Central memory CD8-positive, alpha-beta T cell (primary cell): ENCODE results near the gene FOXN4.
A peak's percentile ranks its signal among the peaks of the same experiment; 100 is the strongest.
"Not testable (repeated sequence)": the region's sequence is repeated elsewhere in the genome, so short reads cannot be mapped to it uniquely, and the experiment has no call there.

Experiments
- ATAC-seq: fragments of 150-1000 bp; cut with Tn5 transposase; replicated peaks from 2 replicates; pipeline ENCODE4 v1.10.0; 2022; ENCODE audit warnings: mild to moderate bottlenecking, moderate FRiP score, moderate number of reproducible peaks; ENCODE audit not compliant: poor library complexity, severe bottlenecking; ENCODE audit errors: extremely low read depth
- DNase-seq, 2 donors: peaks; one replicate each; pipeline ENCODE4 v3.0.0; 2021; ENCODE audit warnings: low spot score in 2 of 2
- H3K27ac Mint-ChIP-seq: one replicate; pipeline ENCODE4 v1.8.0; 2022; ENCODE audit warnings: low read depth, mild to moderate bottlenecking, moderate library complexity, mixed read lengths
- H3K27me3 Mint-ChIP-seq: one replicate; pipeline ENCODE4 v1.8.0; 2022; ENCODE audit warnings: mixed read lengths
- H3K36me3 Mint-ChIP-seq: one replicate; pipeline ENCODE4 v1.8.0; 2022; ENCODE audit warnings: mild to moderate bottlenecking, moderate library complexity, mixed read lengths; ENCODE audit not compliant: insufficient read depth
- H3K4me1 Mint-ChIP-seq: one replicate; pipeline ENCODE4 v1.8.0; 2022; ENCODE audit warnings: mixed read lengths
- H3K4me3 Mint-ChIP-seq: one replicate; pipeline ENCODE4 v1.8.0; 2022; ENCODE audit warnings: mild to moderate bottlenecking, moderate library complexity, mixed read lengths
- H3K9me3 Mint-ChIP-seq: one replicate; pipeline ENCODE4 v1.8.0; 2022; ENCODE audit warnings: mixed read lengths

The FOXN4 gene

DNA sequence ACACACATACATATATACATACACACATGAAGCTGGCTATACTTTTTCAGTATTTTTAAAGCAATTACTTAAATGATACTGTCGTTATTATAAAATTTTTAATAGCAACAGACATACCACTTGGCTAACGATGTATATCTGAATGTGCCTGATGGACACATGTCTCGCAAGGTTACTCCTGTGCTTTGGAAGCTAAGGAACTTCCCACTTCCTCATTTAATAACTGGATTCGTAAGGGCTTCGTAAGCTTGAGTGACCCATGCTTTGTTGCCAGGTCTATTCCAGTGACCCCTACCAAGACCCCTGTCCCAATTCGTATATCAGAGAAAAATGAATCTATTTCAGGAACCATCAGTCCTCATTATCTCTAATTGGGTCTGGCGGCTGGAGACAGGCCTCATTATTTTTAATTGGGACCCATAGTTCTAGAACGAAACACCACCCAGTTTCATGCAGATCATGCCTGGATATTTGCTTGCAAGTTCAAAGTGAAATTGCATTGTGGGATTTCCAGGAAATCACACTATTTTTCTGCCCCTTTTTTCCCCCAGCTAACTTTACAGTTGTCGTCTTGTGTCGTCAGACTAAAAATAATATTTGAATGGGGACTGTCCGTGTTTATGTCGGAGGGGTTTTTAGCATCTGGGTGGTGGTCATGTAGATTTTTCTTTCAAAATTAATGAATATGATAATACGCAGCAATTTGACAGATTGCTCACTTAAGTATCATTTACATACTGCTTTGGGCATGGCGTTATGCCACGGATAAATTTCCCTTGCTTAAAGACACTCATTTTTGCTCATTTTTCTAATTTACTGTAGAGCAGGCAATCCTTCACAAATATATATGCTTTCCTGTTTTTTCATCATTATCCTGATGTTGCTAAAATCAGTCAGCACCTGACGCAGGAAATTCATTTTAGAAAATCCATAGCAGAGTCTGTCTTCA, 21.5 kb upstream of the FOXN4 start:
- peaks cover 20% of the 10 kb centered on the region for H3K27me3 Mint-ChIP-seq
- ATAC-seq (no peak), DNase-seq (no peak)
- H3K27ac Mint-ChIP-seq = no peak overlapping the region
- no peaks in the 10 kb centered on the region for H3K4me1 Mint-ChIP-seq
- no peak overlapping the region for H3K4me3 Mint-ChIP-seq
- no peaks in the 10 kb centered on the region for H3K9me3 Mint-ChIP-seq
- no peaks in the 10 kb centered on the region for H3K36me3 Mint-ChIP-seq

DNA sequence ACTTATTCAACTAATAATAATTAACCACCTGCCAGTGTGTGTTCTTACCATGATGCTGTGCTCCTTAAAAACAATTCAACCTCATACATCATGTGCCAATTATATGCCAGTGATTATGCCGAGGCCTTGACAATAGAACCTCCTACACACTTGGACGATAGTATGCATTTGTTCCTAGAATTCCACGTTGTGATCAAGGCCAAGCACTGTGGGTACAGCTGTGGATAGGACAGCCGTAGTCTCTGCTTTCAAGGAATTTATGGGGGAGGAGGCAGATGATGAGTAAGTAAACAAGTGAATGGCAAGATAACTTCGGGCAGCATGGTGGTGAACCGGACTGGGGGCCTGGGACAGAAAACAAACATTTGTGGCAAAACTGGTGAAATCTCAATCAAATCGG, 20.6 kb upstream of the FOXN4 start:
- ATAC-seq = no peak
- Mint-ChIP-seq H3K4me3 (no peak overlapping the region), H3K27me3 (peaks cover 11% of the 10 kb centered on the region), H3K36me3 (no peaks in the 10 kb centered on the region), H3K9me3 (no peaks in the 10 kb centered on the region), H3K27ac (no peak overlapping the region), H3K4me1 (no peaks in the 10 kb centered on the region)
- no peak for DNase-seq

DNA sequence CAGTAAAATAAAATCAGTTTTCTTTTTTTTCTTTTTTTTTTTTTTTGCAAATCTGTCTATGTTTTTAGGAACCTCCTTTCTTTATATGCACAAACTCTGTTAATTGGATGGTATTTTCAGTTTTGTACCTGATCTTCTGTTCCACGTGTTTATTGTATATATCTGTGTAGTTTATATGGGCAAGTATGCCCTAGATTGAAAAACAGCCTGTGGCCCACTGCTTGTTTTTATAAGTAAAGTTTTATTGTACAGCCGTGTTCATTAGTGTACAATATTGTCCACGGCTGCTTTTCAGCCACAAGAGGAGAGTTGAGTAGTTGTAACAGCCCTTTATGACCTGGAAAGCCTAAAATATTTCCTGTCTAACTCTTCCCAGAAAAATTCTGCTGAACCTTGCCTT, 19.9 kb upstream of the FOXN4 start:
- H3K27me3 Mint-ChIP-seq = peaks cover 10% of the 10 kb centered on the region
- ATAC-seq = no peak
- H3K36me3 Mint-ChIP-seq = no peaks in the 10 kb centered on the region
- H3K4me3 Mint-ChIP-seq = no peak overlapping the region
- no peak for DNase-seq
- no peaks in the 10 kb centered on the region for H3K4me1 Mint-ChIP-seq
- no peak overlapping the region for H3K27ac Mint-ChIP-seq
- no peaks in the 10 kb centered on the region for H3K9me3 Mint-ChIP-seq

DNA sequence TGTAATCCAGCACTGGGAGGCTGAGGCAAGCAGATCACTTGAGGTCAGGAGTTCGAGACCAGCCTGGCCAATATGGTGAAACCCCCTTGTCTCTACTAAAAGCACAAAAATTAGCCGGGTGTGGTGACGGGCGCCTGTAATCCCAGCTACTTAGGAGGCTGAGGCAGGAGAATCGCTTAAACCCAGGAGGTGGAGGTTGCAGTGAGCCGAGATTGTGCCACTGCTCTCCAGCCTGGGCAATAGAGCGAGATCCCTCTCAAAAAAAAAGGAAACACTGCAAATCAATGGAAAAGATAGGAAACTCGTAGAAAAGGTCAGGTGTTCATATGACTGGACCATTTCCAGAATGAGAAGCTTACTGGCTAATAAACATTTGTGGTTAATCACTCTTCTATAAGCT, 12.2 kb upstream of the FOXN4 start:
- H3K9me3 Mint-ChIP-seq, DNase-seq, H3K36me3 Mint-ChIP-seq, ATAC-seq, H3K4me1 Mint-ChIP-seq, H3K27ac Mint-ChIP-seq, H3K4me3 Mint-ChIP-seq: not testable (repeated sequence)
- H3K27me3 Mint-ChIP-seq = peaks cover 34% of the 10 kb centered on the region

DNA sequence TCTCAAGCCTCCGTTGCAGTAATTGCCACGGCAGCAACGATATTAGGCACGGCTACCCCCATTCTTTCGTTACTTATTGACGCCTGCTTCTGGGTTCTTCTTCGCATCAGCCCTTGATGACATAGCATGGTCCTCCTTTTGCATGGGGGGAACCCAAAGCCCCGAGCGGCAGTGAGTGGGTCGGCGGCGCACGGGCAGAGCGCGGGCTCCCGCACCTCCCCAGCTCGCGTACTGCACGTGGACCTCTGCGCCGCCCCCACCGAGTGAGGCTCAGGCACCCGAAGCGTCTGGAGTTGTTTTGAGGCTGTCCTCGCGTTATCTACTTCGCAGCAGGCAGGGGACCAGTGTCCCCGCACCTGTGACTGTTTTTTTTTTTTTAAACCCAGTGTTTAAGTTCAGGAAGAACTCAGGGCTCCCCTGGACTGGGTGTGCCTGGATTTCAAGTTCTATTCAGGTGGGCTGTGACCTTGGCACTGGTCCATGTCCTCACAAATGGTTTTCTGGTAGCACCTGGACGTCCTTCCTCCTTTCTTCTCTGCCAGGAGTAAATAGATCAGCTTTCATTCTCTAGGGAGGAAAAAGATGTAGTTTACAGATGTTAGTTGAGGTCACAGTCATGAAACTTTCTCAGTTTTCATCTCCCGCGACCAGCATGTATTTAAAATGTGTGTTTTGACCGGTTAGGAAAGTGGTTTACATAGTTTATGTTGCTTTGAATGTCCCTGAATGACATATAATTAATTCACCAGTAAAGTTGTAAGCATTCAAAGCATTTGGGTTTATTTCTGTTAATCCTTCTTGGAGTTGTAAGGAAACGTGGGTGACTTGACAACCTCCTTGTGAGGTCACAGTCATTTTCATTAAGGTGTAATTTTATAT, 1.4 kb upstream of the FOXN4 start:
- Mint-ChIP-seq H3K27ac (no peak overlapping the region), H3K4me1 (peaks cover 7% of the 10 kb centered on the region), H3K36me3 (no peaks in the 10 kb centered on the region), H3K9me3 (no peaks in the 10 kb centered on the region), H3K4me3 (peak overlapping the region; percentile 82), H3K27me3 (peaks cover 95% of the 10 kb centered on the region)
- peak; percentile 10 for ATAC-seq
- DNase-seq = no peak

DNA sequence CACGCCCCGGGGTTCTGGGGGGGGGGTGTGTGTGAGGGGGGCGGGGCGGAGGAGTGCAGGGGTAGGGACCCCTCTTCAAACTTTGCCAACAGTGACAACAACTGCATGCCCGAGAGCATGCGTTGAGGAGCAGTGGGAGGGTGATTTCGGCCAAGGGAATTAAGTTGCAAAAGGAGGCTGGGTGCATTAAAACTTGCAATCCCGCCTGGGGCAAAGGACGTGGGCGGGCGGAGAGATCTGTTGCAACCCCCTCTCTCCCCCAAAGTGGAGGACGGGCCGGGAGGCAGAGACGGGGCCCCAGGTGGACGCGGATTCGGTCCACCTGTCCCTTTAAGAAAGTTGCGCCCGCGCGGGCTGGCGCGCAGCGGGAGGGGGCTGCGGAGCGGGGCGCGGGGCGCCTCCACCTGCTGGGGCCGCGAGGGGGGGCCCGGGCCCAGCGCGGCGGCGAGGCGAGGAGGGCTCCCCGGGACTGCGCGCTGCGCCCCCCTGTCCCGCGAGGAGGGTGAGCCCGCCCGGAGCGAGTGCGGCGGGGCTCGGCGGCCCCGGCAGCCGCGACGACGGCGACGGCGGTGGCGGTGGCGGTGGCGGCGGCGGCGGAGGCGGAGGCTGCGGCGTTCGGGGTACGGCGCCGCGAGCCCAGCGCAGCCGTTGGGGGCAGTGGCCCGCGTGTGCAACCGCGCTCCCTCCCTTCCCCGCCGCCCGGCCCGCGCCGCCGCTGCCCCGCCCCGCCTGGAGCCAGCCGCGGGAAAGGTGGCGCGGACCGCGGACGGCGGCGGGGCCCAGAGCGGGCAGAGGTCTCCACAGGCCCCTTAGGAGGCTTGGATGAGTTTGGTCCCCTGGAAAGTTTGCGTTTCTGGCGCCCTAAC, 530 bp upstream of the FOXN4 start:
- Mint-ChIP-seq H3K4me3 (peak overlapping the region; percentile 82), H3K27ac (no peak overlapping the region), H3K9me3 (no peaks in the 10 kb centered on the region), H3K27me3 (peaks cover 95% of the 10 kb centered on the region), H3K36me3 (no peaks in the 10 kb centered on the region), H3K4me1 (peaks cover 7% of the 10 kb centered on the region)
- DNase-seq = no peak
- no peak for ATAC-seq

DNA sequence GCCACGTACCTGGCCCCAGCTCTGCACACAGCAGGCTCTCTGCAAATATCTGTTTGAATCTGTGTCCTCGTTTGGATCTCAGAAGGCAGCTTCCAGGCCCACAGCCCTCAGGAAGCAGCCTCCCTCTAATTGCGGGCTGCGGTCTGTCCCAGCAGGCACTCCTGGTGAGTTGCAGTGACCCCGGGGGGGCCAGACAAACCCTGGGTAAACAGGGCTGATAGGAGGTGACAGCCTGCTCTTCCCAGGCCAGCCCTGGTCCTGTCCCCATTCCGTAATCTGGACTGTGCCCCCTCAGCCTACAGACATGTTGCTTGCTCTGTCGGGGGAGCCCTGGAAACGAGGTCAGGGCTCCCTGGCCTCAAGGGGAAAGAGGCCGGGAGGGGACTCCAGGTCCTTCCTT, 2.0 kb downstream of the FOXN4 start:
- H3K27ac Mint-ChIP-seq = no peak overlapping the region
- ATAC-seq (no peak), DNase-seq (no peak)
- peaks cover 98% of the 10 kb centered on the region for H3K27me3 Mint-ChIP-seq
- peaks cover 7% of the 10 kb centered on the region for H3K4me1 Mint-ChIP-seq
- H3K4me3 Mint-ChIP-seq = no peak overlapping the region
- no peaks in the 10 kb centered on the region for H3K9me3 Mint-ChIP-seq
- H3K36me3 Mint-ChIP-seq = no peaks in the 10 kb centered on the region

DNA sequence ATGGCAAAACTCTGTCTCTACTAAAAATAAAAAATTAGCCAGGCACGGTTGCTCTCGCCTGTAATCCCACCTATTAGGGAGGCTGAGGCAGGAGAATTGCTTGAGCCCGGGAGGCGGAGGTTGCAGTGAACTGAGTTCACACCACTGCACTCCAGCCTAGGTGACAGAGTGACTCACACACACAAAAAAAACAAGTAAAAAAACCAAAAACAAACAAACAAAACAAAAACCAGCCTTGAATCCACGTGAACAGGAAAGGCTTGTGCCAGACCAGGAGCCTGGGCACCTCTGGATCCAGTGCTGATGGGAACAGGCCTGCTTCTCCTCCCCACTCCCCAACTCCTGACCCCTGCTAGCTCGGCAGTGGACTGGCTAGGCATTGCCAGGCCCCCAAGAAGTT, 3.5 kb downstream of the FOXN4 start:
- H3K36me3 Mint-ChIP-seq = no peaks in the 10 kb centered on the region
- no peak for ATAC-seq
- H3K9me3 Mint-ChIP-seq = no peaks in the 10 kb centered on the region
- H3K4me1 Mint-ChIP-seq = peaks cover 4% of the 10 kb centered on the region
- no peak overlapping the region for H3K27ac Mint-ChIP-seq
- H3K4me3 Mint-ChIP-seq = no peak overlapping the region
- DNase-seq = no peak
- H3K27me3 Mint-ChIP-seq = peaks cover 87% of the 10 kb centered on the region

DNA sequence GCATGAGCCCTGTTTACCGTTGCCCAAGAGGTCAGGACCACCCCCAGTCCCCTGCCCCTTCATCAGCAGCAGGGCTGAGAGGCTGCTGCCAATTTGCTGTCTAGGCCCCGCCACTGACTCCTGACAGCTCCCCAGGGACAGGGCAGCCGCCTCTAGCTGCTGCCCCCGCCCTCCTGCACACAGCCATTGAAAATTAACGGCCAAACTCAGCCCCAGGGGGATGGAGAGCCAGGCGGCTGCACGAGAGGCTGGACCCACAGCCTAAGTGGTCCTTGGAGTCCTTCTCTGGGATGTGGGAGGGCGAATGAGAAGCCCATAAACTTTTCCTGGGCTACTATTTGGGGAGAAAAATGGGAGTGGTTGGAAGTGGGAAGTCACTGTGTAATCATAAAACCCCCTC, 4.6 kb downstream of the FOXN4 start:
- H3K27me3 Mint-ChIP-seq = peaks cover 82% of the 10 kb centered on the region
- H3K27ac Mint-ChIP-seq = no peak overlapping the region
- H3K9me3 Mint-ChIP-seq = no peaks in the 10 kb centered on the region
- ATAC-seq = no peak
- no peaks in the 10 kb centered on the region for H3K4me1 Mint-ChIP-seq
- no peak overlapping the region for H3K4me3 Mint-ChIP-seq
- no peak for DNase-seq
- H3K36me3 Mint-ChIP-seq = no peaks in the 10 kb centered on the region

DNA sequence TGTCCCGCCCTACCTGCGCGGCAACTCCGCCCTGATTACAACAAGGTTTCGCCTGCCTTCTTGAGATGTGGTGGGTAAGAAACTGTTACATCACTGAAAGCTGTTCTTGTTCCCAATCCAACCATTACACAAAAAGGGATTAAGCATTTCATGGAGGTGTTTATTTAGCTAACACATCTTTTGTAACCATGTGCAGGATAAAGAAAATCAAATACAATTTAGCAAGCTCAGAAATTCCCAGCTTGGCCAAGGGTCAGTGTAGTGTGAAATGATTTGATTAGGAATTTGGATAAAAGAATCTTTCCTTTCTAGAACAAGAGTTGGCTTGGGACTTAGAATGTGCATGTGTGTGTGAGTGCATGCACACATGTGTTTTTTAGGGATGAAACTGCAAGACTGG, 6.3 kb downstream of the FOXN4 start:
- H3K27me3 Mint-ChIP-seq = peaks cover 73% of the 10 kb centered on the region
- H3K27ac Mint-ChIP-seq = no peak overlapping the region
- no peak for ATAC-seq
- H3K36me3 Mint-ChIP-seq = no peaks in the 10 kb centered on the region
- H3K4me1 Mint-ChIP-seq = no peaks in the 10 kb centered on the region
- DNase-seq = no peak
- no peaks in the 10 kb centered on the region for H3K9me3 Mint-ChIP-seq
- H3K4me3 Mint-ChIP-seq = no peak overlapping the region

DNA sequence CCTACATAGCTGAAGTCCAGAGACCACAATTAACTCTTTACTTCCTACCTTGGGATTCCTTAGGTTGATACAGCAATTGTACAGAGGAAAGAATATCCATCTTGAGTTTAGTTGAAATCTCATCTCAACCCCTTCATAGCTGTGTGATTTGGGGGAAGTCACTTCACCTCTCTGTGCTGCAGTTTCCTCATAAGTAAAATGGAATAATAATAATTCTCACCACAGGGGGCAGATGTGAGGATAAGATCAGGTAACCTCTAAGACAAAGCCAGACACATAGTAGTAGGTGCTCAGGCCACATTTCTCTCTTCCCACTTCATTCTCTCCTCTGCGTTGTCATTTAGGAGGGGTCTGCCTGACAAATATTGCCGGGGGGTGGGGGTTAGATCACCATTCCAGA, 6.7 kb downstream of the FOXN4 start:
- DNase-seq = no peak
- no peak overlapping the region for H3K4me3 Mint-ChIP-seq
- no peaks in the 10 kb centered on the region for H3K36me3 Mint-ChIP-seq
- ATAC-seq = no peak
- peaks cover 69% of the 10 kb centered on the region for H3K27me3 Mint-ChIP-seq
- no peaks in the 10 kb centered on the region for H3K4me1 Mint-ChIP-seq
- no peak overlapping the region for H3K27ac Mint-ChIP-seq
- H3K9me3 Mint-ChIP-seq = no peaks in the 10 kb centered on the region

DNA sequence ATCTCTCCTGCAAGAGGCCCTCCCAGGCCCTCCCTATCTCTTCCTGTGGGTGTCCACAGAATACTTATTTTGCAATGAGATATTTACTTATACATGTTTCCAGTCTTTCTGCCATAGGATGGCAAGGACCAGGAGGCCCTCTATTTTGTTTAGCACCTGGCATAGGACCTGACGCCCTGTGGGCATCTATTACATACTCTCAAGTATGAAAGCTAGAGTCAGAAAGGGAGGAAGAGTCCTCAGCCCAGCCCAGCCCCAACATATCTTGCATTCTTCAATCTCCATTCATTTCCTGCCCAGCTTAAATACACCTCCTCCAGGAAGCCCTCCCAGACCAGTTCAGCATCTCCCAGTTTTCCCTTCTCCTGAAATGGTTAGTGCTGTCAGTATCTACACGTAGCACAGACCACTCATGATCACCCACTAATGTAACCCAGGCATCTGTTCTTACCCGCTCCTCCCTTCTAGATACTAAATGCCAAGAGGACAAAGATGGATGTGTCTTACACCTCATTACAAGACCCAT, 7.4 kb downstream of the FOXN4 start:
- no peaks in the 10 kb centered on the region for H3K9me3 Mint-ChIP-seq
- ATAC-seq (no peak), DNase-seq (no peak)
- no peak overlapping the region for H3K27ac Mint-ChIP-seq
- H3K27me3 Mint-ChIP-seq = peaks cover 64% of the 10 kb centered on the region
- H3K4me3 Mint-ChIP-seq = no peak overlapping the region
- no peaks in the 10 kb centered on the region for H3K4me1 Mint-ChIP-seq
- no peaks in the 10 kb centered on the region for H3K36me3 Mint-ChIP-seq
